Measurements from ENCODE around the gene CAPZA2.

DNA sequence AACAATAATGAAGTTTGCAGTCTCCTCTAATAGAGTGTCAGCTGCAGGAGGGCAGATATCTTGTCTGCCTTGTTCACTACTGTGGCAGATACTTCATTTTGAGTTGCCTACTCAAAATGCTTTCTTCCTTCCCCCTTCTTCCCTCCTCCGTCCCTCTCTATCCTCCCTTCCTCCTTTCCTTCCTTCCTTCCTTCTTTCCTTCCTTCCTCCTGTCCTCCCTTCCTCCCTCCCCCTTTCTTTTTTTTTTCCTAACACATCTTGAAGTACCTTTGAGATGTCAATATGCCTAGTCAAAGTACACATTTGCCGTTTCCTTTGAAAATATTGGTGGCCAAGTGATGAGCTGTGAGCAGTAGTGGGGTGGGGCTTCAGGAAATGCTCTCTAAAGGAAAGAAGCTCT is 72.2 kb downstream of the CAPZA2 start:
- no peak for TF ChIP-seq NBN (IDR thresholded peaks at IDR 0.05)
- TF ChIP-seq PML (IDR thresholded peaks at IDR 0.05; ENCODE audit: low read length): no peak
- no peak for TF ChIP-seq SUZ12 (IDR thresholded peaks at IDR 0.05; ENCODE audit: unreplicated experiment)
- TF ChIP-seq, protein P1, sequence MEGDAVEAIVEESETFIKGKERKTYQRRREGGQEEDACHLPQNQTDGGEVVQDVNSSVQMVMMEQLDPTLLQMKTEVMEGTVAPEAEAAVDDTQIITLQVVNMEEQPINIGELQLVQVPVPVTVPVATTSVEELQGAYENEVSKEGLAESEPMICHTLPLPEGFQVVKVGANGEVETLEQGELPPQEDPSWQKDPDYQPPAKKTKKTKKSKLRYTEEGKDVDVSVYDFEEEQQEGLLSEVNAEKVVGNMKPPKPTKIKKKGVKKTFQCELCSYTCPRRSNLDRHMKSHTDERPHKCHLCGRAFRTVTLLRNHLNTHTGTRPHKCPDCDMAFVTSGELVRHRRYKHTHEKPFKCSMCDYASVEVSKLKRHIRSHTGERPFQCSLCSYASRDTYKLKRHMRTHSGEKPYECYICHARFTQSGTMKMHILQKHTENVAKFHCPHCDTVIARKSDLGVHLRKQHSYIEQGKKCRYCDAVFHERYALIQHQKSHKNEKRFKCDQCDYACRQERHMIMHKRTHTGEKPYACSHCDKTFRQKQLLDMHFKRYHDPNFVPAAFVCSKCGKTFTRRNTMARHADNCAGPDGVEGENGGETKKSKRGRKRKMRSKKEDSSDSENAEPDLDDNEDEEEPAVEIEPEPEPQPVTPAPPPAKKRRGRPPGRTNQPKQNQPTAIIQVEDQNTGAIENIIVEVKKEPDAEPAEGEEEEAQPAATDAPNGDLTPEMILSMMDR (IDR thresholded peaks at IDR 0.05 in 2 of 3, conservative IDR thresholded peaks at IDR 0.05 in 1 of 3; ENCODE audit: control insufficient read depth in 2 of 3, extremely low read depth in 1 of 3, insufficient read depth in 1 of 3, low read depth in 3 of 3, low read length in 3 of 3): no peak
- TF ChIP-seq, protein P2, sequence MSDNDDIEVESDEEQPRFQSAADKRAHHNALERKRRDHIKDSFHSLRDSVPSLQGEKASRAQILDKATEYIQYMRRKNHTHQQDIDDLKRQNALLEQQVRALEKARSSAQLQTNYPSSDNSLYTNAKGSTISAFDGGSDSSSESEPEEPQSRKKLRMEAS (IDR thresholded peaks at IDR 0.05; ENCODE audit: low read depth, low read length): no peak
- TF ChIP-seq RAD21 (IDR thresholded peaks at IDR 0.05; ENCODE audit: insufficient read depth, low read depth, low read length): no peak
- TF ChIP-seq EZH2 (IDR thresholded peaks at IDR 0.05; ENCODE audit: borderline replicate concordance, control insufficient read depth, low read depth, low read length): no peak
- TF ChIP-seq MXI1 (IDR thresholded peaks at IDR 0.05; ENCODE audit: low read depth, low read length): no peak
- no peak for TF ChIP-seq POLR2A (IDR thresholded peaks at IDR 0.05; ENCODE audit: low read depth, low read length)
- TF ChIP-seq BHLHE40 (IDR thresholded peaks at IDR 0.05; ENCODE audit: borderline replicate concordance in 1 of 2, low read depth in 2 of 2, low read length in 1 of 2): no peak
- no peak for TF ChIP-seq BMI1 (IDR thresholded peaks at IDR 0.05; ENCODE audit: borderline replicate concordance)
- no peak for TF ChIP-seq NFYB (IDR thresholded peaks at IDR 0.05; ENCODE audit: insufficient read depth, low read depth, low read length)

Measured in GM12878 (cell line).